ENCODE measurements around the gene TRMT1L.

- TF ChIP-seq CTCF (conservative IDR thresholded peaks at IDR 0.05; ENCODE audit: low read length) = no peak
- TF ChIP-seq EZH2phosphoT487 (IDR thresholded peaks at IDR 0.05; ENCODE audit: borderline replicate concordance, low read depth, low read length) = no peak
These were observed 24.2 kb downstream of the TRMT1L start for GRCh38 chr1:185132534-185132933.

All from OCI-LY7 (cell line).